HepG2 (cell line): ENCODE data around the gene G0S2.

Experiments used
- FOXJ3 ChIP-seq: sonication (generic); formaldehyde crosslinking; IDR thresholded peaks from 2 replicates; pipeline ENCODE4 v1.4.0; 2020; ENCODE audit warnings: missing genetic modification reagents, mild to moderate bottlenecking, borderline replicate concordance
- MYC ChIP-seq: sonication (generic); formaldehyde crosslinking; IDR thresholded peaks from 2 replicates; pipeline ENCODE4 v1.9.0; 2021; ENCODE audit warnings: missing genetic modification reagents, borderline replicate concordance
- SMAD3 ChIP-seq: sonication (generic); formaldehyde crosslinking; IDR thresholded peaks from 2 replicates; pipeline ENCODE4 v1.4.0; 2020; ENCODE audit warnings: missing genetic modification reagents
- ZNF782 ChIP-seq: sonication (generic); formaldehyde crosslinking; IDR thresholded peaks from 2 replicates; pipeline ENCODE4 v1.4.0; 2020; ENCODE audit warnings: missing genetic modification reagents, mild to moderate bottlenecking, borderline replicate concordance

DNA sequence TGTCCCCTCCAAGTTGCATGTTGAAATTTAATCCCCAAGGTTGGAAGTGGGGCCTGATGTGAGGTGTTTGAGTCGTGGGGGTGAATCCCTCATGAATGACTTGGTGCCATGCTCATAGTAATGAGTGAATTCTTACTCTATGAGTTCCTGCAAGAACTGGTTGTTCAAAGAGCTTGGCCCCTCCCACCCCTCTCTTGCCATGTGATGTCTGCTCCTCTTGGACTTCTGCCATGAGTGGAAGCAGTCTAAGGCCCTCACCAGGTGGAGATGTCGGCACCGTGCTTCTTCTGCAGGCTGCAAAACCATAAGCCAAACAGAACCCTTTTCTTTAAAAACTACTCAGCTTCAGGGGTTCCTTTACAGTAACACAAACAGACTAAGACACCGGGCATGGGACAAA, 14.3 kb downstream of the G0S2 start:
- TF ChIP-seq SMAD3 (CRISPR knock-in tag), result no peak
- no peak for TF ChIP-seq MYC (CRISPR knock-in tag)
- no peak for TF ChIP-seq FOXJ3 (CRISPR knock-in tag)
- TF ChIP-seq ZNF782, result no peak
